ENCODE data around the gene NUDT16L1.

GRCh38 chr16:4656695-4657686 lies 36.4 kb upstream of the NUDT16L1 start:
- no peak for TF ChIP-seq POLR2A (IDR thresholded peaks at IDR 0.05; ENCODE audit: low read depth, low read length)
- TF ChIP-seq POLR2AphosphoS5 (IDR thresholded peaks at IDR 0.05; ENCODE audit: low read depth, low read length) = no peak
- TF ChIP-seq TAF1 (IDR thresholded peaks at IDR 0.05; ENCODE audit: borderline replicate concordance, low read depth, low read length) = no peak

All from GM12892 (cell line).